Stimulated activated CD8-positive, alpha-beta memory T cell treated with anti-CD3 and anti-CD28 coated beads, Interleukin-4, amount 100 ng/mL, for 48 hours (primary cell): ENCODE measurements around the gene ATP12A.
"Not testable (repeated sequence)": the region's sequence is repeated elsewhere in the genome, so short reads cannot be mapped to it uniquely, and the experiment has no call there.

ENCODE experiments used
- DNase-seq: peaks from one replicate; pipeline ENCODE4 v3.0.0-alpha.2; 2020

Gene ATP12A

GRCh38 chr13:24692561-24692960 lies 12.4 kb downstream of the ATP12A start:
- DNase-seq: no peak

- peak; percentile 59 for DNase-seq
These were observed 13.8 kb downstream of the ATP12A start for GRCh38 chr13:24693862-24694471.

- DNase-seq: no peak
These were observed 14.7 kb downstream of the ATP12A start for GRCh38 chr13:24694907-24695306.

GRCh38 chr13:24698686-24699085 lies 18.5 kb downstream of the ATP12A start:
- DNase-seq: no peak

GRCh38 chr13:24699541-24699940 lies 19.3 kb downstream of the ATP12A start:
- no peak for DNase-seq

DNA sequence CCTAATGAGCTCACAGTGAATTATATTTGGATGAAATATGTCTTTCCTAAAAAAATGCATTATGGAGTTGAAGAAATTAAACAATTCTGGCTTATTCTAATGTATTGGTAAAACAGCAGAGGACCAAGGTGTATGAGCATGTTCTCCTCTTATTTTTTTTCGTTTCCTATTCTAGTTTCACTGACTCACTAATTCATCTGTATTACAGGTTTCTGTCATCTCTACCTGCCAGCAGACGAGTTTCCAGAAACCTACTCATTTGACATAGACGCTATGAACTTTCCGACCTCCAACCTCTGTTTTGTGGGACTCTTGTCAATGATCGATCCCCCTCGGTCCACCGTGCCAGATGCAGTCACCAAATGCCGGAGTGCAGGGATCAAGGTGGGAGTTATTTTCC lies 20.3 kb downstream of the ATP12A start:
- DNase-seq: peak; percentile 37

DNA sequence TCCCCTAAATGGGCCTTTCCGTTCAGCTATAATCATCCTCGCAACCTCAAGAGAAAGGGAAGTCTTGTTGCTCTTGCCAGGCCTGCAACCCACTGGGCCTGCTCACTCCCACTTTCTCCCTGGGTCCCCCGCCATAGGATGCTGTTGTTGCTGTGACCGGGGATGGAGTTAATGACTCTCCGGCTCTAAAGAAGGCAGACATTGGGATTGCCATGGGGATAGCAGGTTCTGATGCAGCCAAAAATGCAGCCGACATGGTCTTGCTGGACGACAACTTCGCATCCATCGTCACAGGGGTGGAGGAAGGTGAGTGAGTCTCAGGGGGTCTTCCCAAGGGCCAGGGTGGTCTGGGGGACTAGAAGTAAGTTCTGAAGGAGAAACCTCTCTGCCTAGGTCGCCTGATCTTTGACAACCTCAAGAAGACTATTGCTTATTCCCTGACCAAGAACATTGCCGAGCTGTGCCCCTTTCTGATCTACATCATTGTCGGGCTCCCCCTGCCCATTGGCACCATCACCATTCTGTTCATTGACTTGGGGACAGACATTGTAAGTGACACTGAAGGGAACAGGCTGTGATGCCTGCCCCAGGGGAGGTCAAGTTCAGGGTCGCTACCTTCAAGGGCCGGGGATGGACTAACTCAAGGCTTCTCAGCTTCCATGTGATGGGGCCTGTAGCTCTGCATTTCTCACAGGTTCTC lies 26.8 kb downstream of the ATP12A start:
- no peak for DNase-seq

DNA sequence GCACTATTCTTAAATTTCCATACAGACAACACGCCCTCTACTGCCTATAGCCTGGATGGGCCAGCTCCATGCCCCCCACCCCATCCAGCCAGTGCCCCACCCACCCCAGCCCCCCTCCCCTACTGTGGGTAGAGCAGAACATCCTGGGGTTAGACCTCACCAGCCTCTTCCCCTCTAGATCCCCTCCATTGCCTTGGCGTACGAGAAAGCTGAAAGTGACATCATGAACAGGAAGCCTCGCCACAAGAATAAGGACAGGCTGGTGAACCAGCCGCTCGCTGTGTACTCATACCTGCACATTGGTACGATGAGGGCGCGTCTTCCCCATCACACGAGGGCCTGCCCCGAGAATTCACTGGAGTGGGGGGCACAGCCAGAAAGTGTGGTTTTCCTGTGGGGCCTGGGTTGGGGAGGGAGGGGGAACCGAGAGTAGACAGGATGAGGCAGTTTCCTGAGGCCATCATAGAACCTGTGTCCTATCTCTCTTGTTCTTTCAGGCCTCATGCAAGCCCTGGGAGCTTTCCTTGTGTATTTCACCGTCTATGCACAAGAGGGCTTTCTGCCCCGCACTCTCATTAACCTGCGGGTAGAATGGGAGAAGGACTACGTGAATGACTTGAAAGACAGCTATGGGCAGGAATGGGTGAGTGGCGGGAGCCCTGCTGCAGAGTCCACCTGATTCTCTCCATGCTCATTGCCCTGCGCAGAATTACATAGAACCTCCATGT lies 29.1 kb downstream of the ATP12A start:
- peak; percentile 76 for DNase-seq

- DNase-seq: no peak
These were observed 32.8 kb downstream of the ATP12A start for GRCh38 chr13:24713022-24713421.

GRCh38 chr13:24716011-24716410 lies 35.8 kb downstream of the ATP12A start:
- DNase-seq: no peak

- DNase-seq: no peak
These were observed 36.2 kb downstream of the ATP12A start for GRCh38 chr13:24716446-24716845.

DNA sequence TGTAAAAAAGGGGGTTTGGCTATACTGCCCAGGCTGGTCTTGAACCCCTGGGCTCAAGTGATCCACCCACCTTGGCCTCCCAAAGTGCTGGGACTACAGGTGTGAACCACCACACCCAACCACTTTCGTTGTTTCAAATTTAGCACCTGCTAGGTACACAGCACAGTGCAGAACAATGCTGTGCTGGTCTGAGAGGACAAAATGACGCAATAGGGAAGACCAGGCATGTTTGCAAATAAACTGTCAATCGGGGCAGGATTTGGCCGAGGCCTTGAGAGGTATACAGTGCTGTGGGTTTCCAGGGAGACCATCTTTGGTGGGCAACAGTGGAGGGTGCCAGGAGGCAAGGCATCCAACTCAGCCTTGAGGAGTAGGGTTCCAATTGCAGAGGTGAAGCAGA lies 37.0 kb downstream of the ATP12A start:
- no peak for DNase-seq

GRCh38 chr13:24718192-24718965 lies 38.2 kb downstream of the ATP12A start:
- no peak for DNase-seq

DNA sequence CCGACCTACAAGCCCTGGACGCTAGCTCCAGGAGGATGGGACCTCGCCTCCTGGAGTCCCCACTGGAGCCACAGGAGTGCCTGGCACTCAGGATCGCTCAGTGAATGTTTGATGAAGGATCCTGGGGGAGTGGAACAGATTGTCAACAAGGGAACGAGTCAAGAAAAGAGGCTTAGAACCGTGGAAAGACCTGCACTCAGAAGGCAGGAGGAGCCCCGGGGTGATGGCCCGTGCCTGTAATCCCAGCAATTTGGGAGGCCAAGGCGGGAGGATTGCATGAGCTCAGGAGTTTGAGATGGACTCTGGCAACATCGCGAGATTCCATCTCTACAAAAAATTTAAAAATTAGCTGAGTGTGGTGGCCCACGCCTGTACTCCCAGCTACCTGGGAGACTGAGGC lies 38.9 kb downstream of the ATP12A start:
- no peak for DNase-seq

GRCh38 chr13:24723206-24723605 lies 43.0 kb downstream of the ATP12A start:
- no peak for DNase-seq

DNA sequence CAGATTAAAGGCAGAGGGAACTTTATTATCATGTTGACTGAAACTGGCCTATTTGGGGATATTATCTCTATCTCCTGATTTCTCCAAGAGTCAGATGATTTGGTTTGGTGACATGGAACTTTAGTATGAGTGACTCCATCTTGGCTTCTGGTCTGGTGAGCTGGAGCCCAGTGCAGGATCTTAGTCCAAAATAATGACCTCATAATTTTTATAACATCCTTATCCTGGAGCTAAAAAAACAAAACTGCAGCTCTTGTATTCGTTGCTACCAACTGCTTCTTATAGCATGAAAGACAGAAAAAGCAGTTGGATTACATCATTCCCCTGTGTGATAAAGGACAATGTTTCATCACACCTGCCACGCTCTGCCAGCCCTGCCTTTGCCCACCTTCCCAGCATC lies 44.5 kb downstream of the ATP12A start:
- DNase-seq: no peak

- DNase-seq: no peak
These were observed 45.2 kb downstream of the ATP12A start for GRCh38 chr13:24725379-24725778.

GRCh38 chr13:24727731-24728601 lies 47.8 kb downstream of the ATP12A start:
- DNase-seq: peak; percentile 67

- not testable (repeated sequence) for DNase-seq
These were observed 50.8 kb downstream of the ATP12A start for GRCh38 chr13:24730873-24731567.

DNA sequence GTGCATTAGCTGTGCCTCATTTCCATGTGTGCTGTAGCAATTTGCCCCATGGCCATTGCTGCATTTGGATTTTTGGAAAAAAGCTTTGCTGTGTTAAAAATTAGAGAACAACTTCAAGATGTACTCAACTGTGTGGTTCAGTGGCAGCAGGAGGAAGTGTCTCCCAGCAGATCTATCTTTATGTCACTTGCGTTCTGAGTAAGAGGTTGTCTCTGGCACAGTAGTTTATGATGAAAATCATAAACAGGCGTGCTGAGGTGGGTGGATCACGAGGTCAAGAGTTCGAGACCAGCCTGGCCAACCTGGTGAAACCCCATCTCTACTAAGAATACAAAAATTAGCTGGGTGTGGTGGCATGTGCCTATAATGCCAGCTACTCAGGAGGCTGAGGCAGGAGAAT lies 54.7 kb downstream of the ATP12A start:
- no peak for DNase-seq

GRCh38 chr13:24737042-24737441 lies 56.8 kb downstream of the ATP12A start:
- DNase-seq: no peak

GRCh38 chr13:24738366-24738847 lies 58.2 kb downstream of the ATP12A start:
- no peak for DNase-seq
